K562 (cell line): ENCODE results near the gene RHOC. TPM values are rescaled to one million over a fixed set of nuclear protein-coding genes. Genes with fewer than 3 reads are reported as not detected.
A peak's percentile ranks its signal among the peaks of the same experiment; 100 is the strongest.

ENCODE experiments used
- DPF2 ChIP-seq: fragments of 450-650 bp; IDR thresholded peaks from 2 replicates; pipeline ENCODE4 v1.6.1; 2016
- FOXA1 ChIP-seq: fragments of 450-650 bp; IDR thresholded peaks from 2 replicates; pipeline ENCODE4 v1.6.1; 2016; ENCODE audit warnings: mild to moderate bottlenecking, borderline replicate concordance
- HOMEZ ChIP-seq: fragments of 250-450 bp; sonication (Bioruptor Pico); IDR thresholded peaks from 2 replicates; pipeline ENCODE4 v1.4.0; 2020; ENCODE audit warnings: mild to moderate bottlenecking, moderate library complexity
- HSF4 ChIP-seq: fragments of 250-450 bp; sonication (Bioruptor Pico); IDR thresholded peaks from 2 replicates; pipeline ENCODE4 v2.1.2; 2022; ENCODE audit warnings: mild to moderate bottlenecking, moderate library complexity, borderline replicate concordance
- MLLT1 ChIP-seq, 2 experiments: fragments of 450-650 bp; IDR thresholded peaks; 2 replicates each; pipeline ENCODE4 v1.6.1; 2016
- RBBP5 ChIP-seq: fragments of 200-600 bp; sonication (generic); IDR thresholded peaks from 2 replicates; pipeline ENCODE4 v1.6.1; 2012; ENCODE audit warnings: borderline replicate concordance, mild to moderate bottlenecking, low read length, control low read depth, inconsistent platforms; ENCODE audit not compliant: insufficient read depth, poor library complexity, severe bottlenecking
- RBM22 ChIP-seq: fragments of 200-400 bp; formaldehyde crosslinking; IDR thresholded peaks from 2 replicates; pipeline ENCODE4 v1.6.1; 2018; ENCODE audit warnings: low read length, low read depth; ENCODE audit not compliant: poor library complexity, severe bottlenecking
- SMAD4 ChIP-seq: fragments of 250-450 bp; sonication (Bioruptor Pico); conservative IDR thresholded peaks from 2 replicates; pipeline ENCODE4 v1.8.0; 2021; ENCODE audit warnings: inconsistent platforms, mild to moderate bottlenecking, moderate library complexity
- SP2 ChIP-seq: IDR thresholded peaks from 2 replicates; pipeline ENCODE4 v1.6.1; 2011; ENCODE audit warnings: mild to moderate bottlenecking, low read depth, low read length, moderate library complexity; ENCODE audit not compliant: poor library complexity, severe bottlenecking; ENCODE audit errors: extremely low read depth
- STAT5B ChIP-seq: fragments of 250-450 bp; sonication (Bioruptor Pico); IDR thresholded peaks from 2 replicates; pipeline ENCODE4 v1.8.0; 2021; ENCODE audit warnings: mild to moderate bottlenecking, inconsistent platforms
- ZHX1 ChIP-seq: fragments of 150-350 bp; conservative IDR thresholded peaks from 2 replicates; pipeline ENCODE4 v1.6.1; 2014; ENCODE audit warnings: low read length
- ZNF140 ChIP-seq: fragments of 250-450 bp; sonication (Bioruptor Pico); IDR thresholded peaks from 2 replicates; pipeline ENCODE4 v1.8.0; 2021; ENCODE audit warnings: moderate library complexity, mild to moderate bottlenecking, inconsistent platforms
- ZNF253 ChIP-seq: fragments of 250-450 bp; sonication (Bioruptor Pico); conservative IDR thresholded peaks from 2 replicates; pipeline ENCODE4 v1.6.1; 2021; ENCODE audit warnings: mild to moderate bottlenecking
- ZNF655 ChIP-seq: fragments of 250-450 bp; sonication (Bioruptor Pico); IDR thresholded peaks from 2 replicates; pipeline ENCODE4 v1.5.0; 2021
- polyA plus RNA-seq, 8 experiments: library from polyadenylated mRNA; depleted of rRNA in 4 of 8; stranded (reverse) in 5 of 8; unstranded in 3 of 8; fragments of >200 nt; fragmentation: Nextera tagmentation in 2 of 8; fragmentation: Illumina TruSeq in 1 of 8; extraction: Ambion mirVana in 2 of 8; extraction: Trizol in 1 of 8; gene quantifications; 2 replicates each; pipeline versions ENCODE4 v1.2.1 to v1.2.3, GENCODE V29; 2011 to 2014; ENCODE audit warnings: inconsistent platforms in 1 of 8, missing spikeins in 1 of 8
- total RNA-seq, 7 experiments: library from RNA; depleted of rRNA in 6 of 7; stranded (reverse); fragments of >200 nt in 6 of 7; fragmentation: Illumina TruSeq in 2 of 7; extraction: Trizol in 2 of 7; gene quantifications; 2 replicates each; pipeline versions ENCODE4 v1.2.1 to v1.2.3, GENCODE V29; 2011 to 2021; ENCODE audit warnings: low replicate concordance in 1 of 7

RHOC gene
- total and polyA plus RNA-seq, 9 of the 15 experiments (the other 6 are each of a cell fraction or from before 2014, with no cell fraction given), result 35.2 to 364 (median 204) TPM

GRCh38 chr1:112700290-112701226 lies 6.4 kb downstream of the RHOC start (continued):
- TF ChIP-seq ZNF655 (CRISPR knock-in tag) (no peak), RBBP5 (peak; percentile 91), ZHX1 (no peak), ZNF253 (CRISPR knock-in tag) (no peak), DPF2 (peak; percentile 99), RBM22 (no peak), STAT5B (CRISPR knock-in tag) (no peak), HSF4 (CRISPR knock-in tag) (0 out of 2 replicates have a peak, but pooled peaks have one; percentile 12), HOMEZ (CRISPR knock-in tag) (no peak), ZNF140 (CRISPR knock-in tag) (no peak), SMAD4 (CRISPR knock-in tag) (peak; percentile 92), FOXA1 (no peak), MLLT1 (IDR thresholded peaks at IDR 0.05) (no peak), SP2 (no peak)
